ENCODE measurements around the gene DAAM2. TPM values are rescaled to one million over a fixed set of nuclear protein-coding genes. Genes with fewer than 3 reads are reported as not detected.

Gene DAAM2
- total and polyA plus RNA-seq, 9 of the 15 experiments (the other 6 are each of a cell fraction or from before 2014, with no cell fraction given): 0.01 to 0.07 TPM; not detected in 7

DNA sequence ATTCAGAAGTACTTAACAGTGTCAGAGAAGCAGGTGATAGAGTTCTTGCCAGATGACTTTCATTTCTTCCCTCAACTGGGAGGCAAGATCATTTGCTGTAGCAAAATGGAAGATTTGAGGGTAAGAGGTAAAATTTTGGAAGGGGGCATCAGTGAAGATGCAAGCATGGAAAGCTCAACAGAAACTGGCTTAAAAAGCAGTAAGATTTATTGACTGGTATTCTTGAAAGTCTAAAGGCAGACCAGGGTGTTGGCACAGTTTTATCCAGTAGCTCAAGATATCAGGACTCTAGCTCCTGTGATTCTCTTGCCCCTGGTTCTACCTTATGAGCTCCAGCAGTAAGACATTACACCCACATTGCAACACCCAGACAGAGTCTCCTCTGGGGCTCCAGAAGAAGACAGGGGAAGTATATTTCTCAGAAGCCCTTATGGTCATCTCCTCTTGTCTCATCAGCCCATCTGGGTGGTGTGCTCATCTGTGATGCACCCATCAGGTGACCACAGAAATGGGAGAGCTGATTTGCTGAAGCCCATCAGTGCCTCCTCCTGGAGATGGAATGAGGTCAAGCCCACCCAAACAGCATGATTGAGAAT lies 158.0 kb downstream of the DAAM2 start (continued):
- TF ChIP-seq, protein P1, sequence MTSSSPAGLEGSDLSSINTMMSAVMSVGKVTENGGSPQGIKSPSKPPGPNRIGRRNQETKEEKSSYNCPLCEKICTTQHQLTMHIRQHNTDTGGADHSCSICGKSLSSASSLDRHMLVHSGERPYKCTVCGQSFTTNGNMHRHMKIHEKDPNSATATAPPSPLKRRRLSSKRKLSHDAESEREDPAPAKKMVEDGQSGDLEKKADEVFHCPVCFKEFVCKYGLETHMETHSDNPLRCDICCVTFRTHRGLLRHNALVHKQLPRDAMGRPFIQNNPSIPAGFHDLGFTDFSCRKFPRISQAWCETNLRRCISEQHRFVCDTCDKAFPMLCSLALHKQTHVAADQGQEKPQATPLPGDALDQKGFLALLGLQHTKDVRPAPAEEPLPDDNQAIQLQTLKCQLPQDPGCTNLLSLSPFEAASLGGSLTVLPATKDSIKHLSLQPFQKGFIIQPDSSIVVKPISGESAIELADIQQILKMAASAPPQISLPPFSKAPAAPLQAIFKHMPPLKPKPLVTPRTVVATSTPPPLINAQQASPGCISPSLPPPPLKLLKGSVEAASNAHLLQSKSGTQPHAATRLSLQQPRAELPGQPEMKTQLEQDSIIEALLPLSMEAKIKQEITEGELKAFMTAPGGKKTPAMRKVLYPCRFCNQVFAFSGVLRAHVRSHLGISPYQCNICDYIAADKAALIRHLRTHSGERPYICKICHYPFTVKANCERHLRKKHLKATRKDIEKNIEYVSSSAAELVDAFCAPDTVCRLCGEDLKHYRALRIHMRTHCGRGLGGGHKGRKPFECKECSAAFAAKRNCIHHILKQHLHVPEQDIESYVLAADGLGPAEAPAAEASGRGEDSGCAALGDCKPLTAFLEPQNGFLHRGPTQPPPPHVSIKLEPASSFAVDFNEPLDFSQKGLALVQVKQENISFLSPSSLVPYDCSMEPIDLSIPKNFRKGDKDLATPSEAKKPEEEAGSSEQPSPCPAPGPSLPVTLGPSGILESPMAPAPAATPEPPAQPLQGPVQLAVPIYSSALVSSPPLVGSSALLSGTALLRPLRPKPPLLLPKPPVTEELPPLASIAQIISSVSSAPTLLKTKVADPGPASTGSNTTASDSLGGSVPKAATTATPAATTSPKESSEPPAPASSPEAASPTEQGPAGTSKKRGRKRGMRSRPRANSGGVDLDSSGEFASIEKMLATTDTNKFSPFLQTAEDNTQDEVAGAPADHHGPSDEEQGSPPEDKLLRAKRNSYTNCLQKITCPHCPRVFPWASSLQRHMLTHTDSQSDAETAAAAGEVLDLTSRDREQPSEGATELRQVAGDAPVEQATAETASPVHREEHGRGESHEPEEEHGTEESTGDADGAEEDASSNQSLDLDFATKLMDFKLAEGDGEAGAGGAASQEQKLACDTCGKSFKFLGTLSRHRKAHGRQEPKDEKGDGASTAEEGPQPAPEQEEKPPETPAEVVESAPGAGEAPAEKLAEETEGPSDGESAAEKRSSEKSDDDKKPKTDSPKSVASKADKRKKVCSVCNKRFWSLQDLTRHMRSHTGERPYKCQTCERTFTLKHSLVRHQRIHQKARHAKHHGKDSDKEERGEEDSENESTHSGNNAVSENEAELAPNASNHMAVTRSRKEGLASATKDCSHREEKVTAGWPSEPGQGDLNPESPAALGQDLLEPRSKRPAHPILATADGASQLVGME (CRISPR knock-in tag; IDR thresholded peaks at IDR 0.05): peak; percentile 73; the same call in 1 of the 2 replicates
- TF ChIP-seq DDX20 (tag; IDR thresholded peaks at IDR 0.05; ENCODE audit: low read depth) (0 out of 2 replicates have a peak, but pooled peaks have one; percentile 47), ZNF766 (CRISPR knock-in tag; conservative IDR thresholded peaks at IDR 0.05) (peak; percentile 54; the same call in 1 of the 2 replicates), SREBF1 (IDR thresholded peaks at IDR 0.05; ENCODE audit: borderline replicate concordance, low read depth, low read length) (peak; percentile 40; the same call in 1 of the 2 replicates), NBN (IDR thresholded peaks at IDR 0.05; ENCODE audit: low read depth) (no peak), NR0B1 (IDR thresholded peaks at IDR 0.05; ENCODE audit: partially characterized antibody) (no peak), TAL1 (IDR thresholded peaks at IDR 0.05) (peak; percentile 42), HLTF (IDR thresholded peaks at IDR 0.05) (no peak), NFRKB (IDR thresholded peaks at IDR 0.05; ENCODE audit: low read depth) (peak; percentile 17; the same call in 1 of the 2 replicates), ZNF41 (CRISPR knock-in tag; conservative IDR thresholded peaks at IDR 0.05) (0 out of 2 replicates have a peak, but pooled peaks have one; percentile 44), ZNF584 (CRISPR knock-in tag; IDR thresholded peaks at IDR 0.05; ENCODE audit: low read depth) (peak; percentile 78), SMARCA5 (IDR thresholded peaks at IDR 0.05) (no peak), JUNB (CRISPR knock-in tag; conservative IDR thresholded peaks at IDR 0.05) (no peak), DMBX1 (CRISPR knock-in tag; IDR thresholded peaks at IDR 0.05; ENCODE audit: borderline replicate concordance) (peak; percentile 78; the same call in 1 of the 2 replicates), RHOXF2B (CRISPR knock-in tag; conservative IDR thresholded peaks at IDR 0.05) (no peak), SOX6 (IDR thresholded peaks at IDR 0.05) (0 out of 2 replicates have a peak, but pooled peaks have one; percentile 11), PRMT5 (CRISPR knock-in tag; IDR thresholded peaks at IDR 0.05) (no peak), ZNF668 (CRISPR knock-in tag; IDR thresholded peaks at IDR 0.05) (peak; percentile 75; the same call in 1 of the 2 replicates), KLF6 (CRISPR knock-in tag; IDR thresholded peaks at IDR 0.05; ENCODE audit: borderline replicate concordance) (peak; percentile 78; the same call in 1 of the 2 replicates), CEBPB (tag; IDR thresholded peaks at IDR 0.05) (peak; percentile 71)
- TF ChIP-seq, protein P2, sequence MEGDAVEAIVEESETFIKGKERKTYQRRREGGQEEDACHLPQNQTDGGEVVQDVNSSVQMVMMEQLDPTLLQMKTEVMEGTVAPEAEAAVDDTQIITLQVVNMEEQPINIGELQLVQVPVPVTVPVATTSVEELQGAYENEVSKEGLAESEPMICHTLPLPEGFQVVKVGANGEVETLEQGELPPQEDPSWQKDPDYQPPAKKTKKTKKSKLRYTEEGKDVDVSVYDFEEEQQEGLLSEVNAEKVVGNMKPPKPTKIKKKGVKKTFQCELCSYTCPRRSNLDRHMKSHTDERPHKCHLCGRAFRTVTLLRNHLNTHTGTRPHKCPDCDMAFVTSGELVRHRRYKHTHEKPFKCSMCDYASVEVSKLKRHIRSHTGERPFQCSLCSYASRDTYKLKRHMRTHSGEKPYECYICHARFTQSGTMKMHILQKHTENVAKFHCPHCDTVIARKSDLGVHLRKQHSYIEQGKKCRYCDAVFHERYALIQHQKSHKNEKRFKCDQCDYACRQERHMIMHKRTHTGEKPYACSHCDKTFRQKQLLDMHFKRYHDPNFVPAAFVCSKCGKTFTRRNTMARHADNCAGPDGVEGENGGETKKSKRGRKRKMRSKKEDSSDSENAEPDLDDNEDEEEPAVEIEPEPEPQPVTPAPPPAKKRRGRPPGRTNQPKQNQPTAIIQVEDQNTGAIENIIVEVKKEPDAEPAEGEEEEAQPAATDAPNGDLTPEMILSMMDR (IDR thresholded peaks at IDR 0.05 in 2 of 3, conservative IDR thresholded peaks at IDR 0.05 in 1 of 3; ENCODE audit: insufficient read depth in 2 of 3, low read depth in 1 of 3, low read length in 3 of 3): peak in 1 of 3 experiments; percentile 22; a peak in 2 of 6 replicates
